SK-N-SH (cell line): ENCODE data around the gene DCP2.

Source experiments
- CTCF ChIP-seq: fragments of 200-600 bp; sonication (generic); IDR thresholded peaks from 2 replicates; pipeline ENCODE4 v1.6.1; 2017; ENCODE audit warnings: antibody characterized with exemption, mild to moderate bottlenecking, moderate library complexity
- EP300 ChIP-seq, 2 experiments: IDR thresholded peaks; 2 replicates each; pipeline versions ENCODE4 v1.4.0 to v1.6.1; 2012; ENCODE audit warnings: borderline replicate concordance in 1 of 2, low read depth in 1 of 2, low read length in 1 of 2
- FOXM1 ChIP-seq: IDR thresholded peaks from 2 replicates; pipeline ENCODE4 v1.4.0; 2012; ENCODE audit warnings: low read depth, mild to moderate bottlenecking
- JUND ChIP-seq: IDR thresholded peaks from 2 replicates; pipeline ENCODE4 v1.4.0; 2012
- MAX ChIP-seq: IDR thresholded peaks from 2 replicates; pipeline ENCODE4 v1.4.0; 2012; ENCODE audit warnings: low read depth
- POLR2AphosphoS5 ChIP-seq: IDR thresholded peaks from 2 replicates; pipeline ENCODE4 v1.6.1; 2012; ENCODE audit warnings: low read depth, low read length
- REST ChIP-seq: IDR thresholded peaks from 2 replicates; pipeline ENCODE4 v1.6.1; 2012; ENCODE audit warnings: mild to moderate bottlenecking, low read depth, low read length, moderate library complexity
- SMC3 ChIP-seq: IDR thresholded peaks from 2 replicates; pipeline ENCODE4 v1.6.1; 2012; ENCODE audit warnings: low read depth, low read length, improper control_type of control experiment
- USF1 ChIP-seq: IDR thresholded peaks from 2 replicates; pipeline ENCODE4 v1.4.0; 2012; ENCODE audit warnings: low read depth, borderline replicate concordance
- YY1 ChIP-seq: IDR thresholded peaks from 2 replicates; pipeline ENCODE4 v1.4.0; 2012; ENCODE audit warnings: low read depth, mild to moderate bottlenecking

GRCh38 chr5:113056988-113057387 is 80.4 kb downstream of the DCP2 start:
- no peak for TF ChIP-seq FOXM1
- TF ChIP-seq REST = no peak
- TF ChIP-seq SMC3 = no peak
- no peak for TF ChIP-seq YY1
- TF ChIP-seq EP300 (IDR thresholded peaks at IDR 0.05; ENCODE audit: borderline replicate concordance in 1 of 2, low read depth in 1 of 2, low read length in 1 of 2) = no peak
- no peak for TF ChIP-seq JUND
- TF ChIP-seq CTCF = no peak
- no peak for TF ChIP-seq POLR2AphosphoS5
- TF ChIP-seq USF1 = no peak
- TF ChIP-seq MAX = no peak
